Vagina (tissue), 2 donors: ENCODE measurements around the gene CCDC148. TPM values are rescaled to one million over a fixed set of nuclear protein-coding genes. Genes with fewer than 3 reads are reported as not detected.
"Not testable (repeated sequence)": the region's sequence is repeated elsewhere in the genome, so short reads cannot be mapped to it uniquely, and the experiment has no call there.

Experiments
- DNase-seq, 2 donors: peaks; one replicate each; pipeline ENCODE4 v3.0.0-alpha.2; 2017; ENCODE audit errors: extremely low spot score in 2 of 2
- H3K27ac ChIP-seq: fragments of 200-600 bp; sonication (generic); one replicate; pipeline ENCODE4 v1.5.1; 2019
- H3K27me3 ChIP-seq: fragments of 200-600 bp; sonication (generic); one replicate; pipeline ENCODE4 v1.5.1; 2019
- H3K36me3 ChIP-seq, 2 donors: fragments of 200-600 bp; sonication (generic); one replicate each; pipeline ENCODE4 v1.5.1; 2017 to 2019
- H3K4me1 ChIP-seq: fragments of 200-600 bp; sonication (generic); one replicate; pipeline ENCODE4 v1.5.1; 2019
- H3K4me3 ChIP-seq, 2 donors: fragments of 200-600 bp; sonication (generic); 1 replicate in 1 of 2; 2 replicates in 1 of 2; pipeline ENCODE4 v1.5.1; 2016 to 2019
- H3K9me3 ChIP-seq: fragments of 200-600 bp; sonication (generic); one replicate; pipeline ENCODE4 v1.5.1; 2019
- POLR2A ChIP-seq, 2 donors: fragments of 450-650 bp; IDR thresholded peaks; one replicate each; pipeline ENCODE4 v1.6.1; 2017; ENCODE audit warnings: antibody characterized with exemption in 2 of 2, mild to moderate bottlenecking in 2 of 2, moderate library complexity in 2 of 2
- POLR2AphosphoS5 ChIP-seq, 2 donors: sonication (generic); formaldehyde crosslinking; IDR thresholded peaks; one replicate each; pipeline ENCODE4 v1.9.0; 2017; ENCODE audit warnings: antibody characterized with exemption in 2 of 2, mild to moderate bottlenecking in 2 of 2, low read depth in 1 of 2; ENCODE audit not compliant: insufficient read depth in 1 of 2
- intact Hi-C: fragments of 100-400 bp; cut with DNase I; formaldehyde crosslinking; loops from one replicate; pipeline ENCODE4 v1.15.1; 2023
- total RNA-seq: library from RNA; depleted of rRNA; stranded (reverse); fragments of >200 nt; gene quantifications from one replicate; pipeline ENCODE4 v1.2.3, GENCODE V29; 2016
- TF ChIP-seq, protein P1 (sequence below), 3 experiments: fragments of 450-650 bp in 2 of 3; fragments of 200-600 bp in 1 of 3; sonication (generic) in 1 of 3; IDR thresholded peaks; one replicate each; pipeline ENCODE4 v1.5.1; 2017 to 2019; ENCODE audit warnings: antibody characterized with exemption in 3 of 3, mild to moderate bottlenecking in 2 of 3, moderate library complexity in 2 of 3

The CCDC148 gene
- total RNA-seq, 1 donor from 2014 or later: not detected

DNA sequence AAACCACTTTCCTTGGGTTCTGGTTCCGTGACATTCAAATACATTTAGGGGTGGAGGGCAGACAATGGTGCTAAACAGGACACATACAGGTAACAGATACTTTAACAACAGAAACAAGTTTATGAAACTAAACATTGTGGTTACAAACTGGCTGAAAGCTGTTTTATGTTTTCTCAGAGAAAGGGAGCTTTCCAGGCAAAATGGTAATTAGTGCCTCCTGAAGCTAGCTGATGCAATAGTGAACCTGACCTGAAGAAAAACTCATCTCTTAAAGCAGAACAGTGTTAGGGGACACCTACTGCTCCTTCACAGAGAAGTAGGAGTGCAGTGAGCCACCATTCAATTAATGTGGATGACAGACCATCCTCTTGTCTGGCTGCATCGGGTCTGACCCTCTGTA lies 138.9 kb downstream of the CCDC148 start:
- H3K4me1 ChIP-seq: no peaks in the 10 kb centered on the region
- DNase-seq: no peak
- TF ChIP-seq POLR2AphosphoS5 (IDR thresholded peaks at IDR 0.05; ENCODE audit: insufficient read depth in 1 of 2, low read depth in 1 of 2) (no peak), POLR2A (IDR thresholded peaks at IDR 0.05) (no peak)
- TF ChIP-seq, protein P1, sequence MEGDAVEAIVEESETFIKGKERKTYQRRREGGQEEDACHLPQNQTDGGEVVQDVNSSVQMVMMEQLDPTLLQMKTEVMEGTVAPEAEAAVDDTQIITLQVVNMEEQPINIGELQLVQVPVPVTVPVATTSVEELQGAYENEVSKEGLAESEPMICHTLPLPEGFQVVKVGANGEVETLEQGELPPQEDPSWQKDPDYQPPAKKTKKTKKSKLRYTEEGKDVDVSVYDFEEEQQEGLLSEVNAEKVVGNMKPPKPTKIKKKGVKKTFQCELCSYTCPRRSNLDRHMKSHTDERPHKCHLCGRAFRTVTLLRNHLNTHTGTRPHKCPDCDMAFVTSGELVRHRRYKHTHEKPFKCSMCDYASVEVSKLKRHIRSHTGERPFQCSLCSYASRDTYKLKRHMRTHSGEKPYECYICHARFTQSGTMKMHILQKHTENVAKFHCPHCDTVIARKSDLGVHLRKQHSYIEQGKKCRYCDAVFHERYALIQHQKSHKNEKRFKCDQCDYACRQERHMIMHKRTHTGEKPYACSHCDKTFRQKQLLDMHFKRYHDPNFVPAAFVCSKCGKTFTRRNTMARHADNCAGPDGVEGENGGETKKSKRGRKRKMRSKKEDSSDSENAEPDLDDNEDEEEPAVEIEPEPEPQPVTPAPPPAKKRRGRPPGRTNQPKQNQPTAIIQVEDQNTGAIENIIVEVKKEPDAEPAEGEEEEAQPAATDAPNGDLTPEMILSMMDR (IDR thresholded peaks at IDR 0.05): no peak
- intact Hi-C loops: no loop called here
- H3K9me3 ChIP-seq: no peaks in the 10 kb centered on the region
- no peak overlapping the region for H3K4me3 ChIP-seq
- no peaks in the 10 kb centered on the region for H3K36me3 ChIP-seq
- no peaks in the 10 kb centered on the region for H3K27me3 ChIP-seq
- no peak overlapping the region for H3K27ac ChIP-seq

DNA sequence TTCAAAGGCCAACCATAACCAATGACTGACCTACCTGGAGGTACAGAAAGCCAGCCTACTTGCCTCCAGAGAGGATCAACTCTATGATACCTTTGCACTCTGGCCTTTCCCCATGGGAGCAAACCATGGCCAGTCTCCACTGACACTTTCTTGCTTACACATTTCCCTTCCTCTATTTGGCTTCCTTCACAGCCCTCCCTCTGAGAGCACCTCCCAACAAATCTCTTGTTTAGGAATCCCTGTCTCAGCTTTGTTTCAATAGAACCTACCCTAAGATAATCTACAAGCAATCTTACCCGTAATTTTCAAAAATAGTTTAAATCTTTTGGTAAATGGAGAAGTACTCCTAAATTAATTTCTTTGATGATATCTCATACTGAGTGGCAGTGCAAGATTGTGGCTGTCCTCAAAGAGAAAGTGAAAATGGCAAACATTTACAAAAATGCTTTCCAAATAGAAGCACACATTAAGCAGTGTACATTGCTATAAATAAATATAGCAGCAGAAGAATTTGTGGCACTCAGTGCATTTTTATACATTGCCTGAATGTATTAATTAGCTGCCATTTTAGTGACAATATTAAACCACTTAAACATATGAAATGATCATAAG lies 140.6 kb downstream of the CCDC148 start:
- Histone ChIP-seq H3K4me3 (no peak overlapping the region), H3K4me1 (no peaks in the 10 kb centered on the region), H3K27ac (no peak overlapping the region), H3K27me3 (no peaks in the 10 kb centered on the region), H3K9me3 (no peaks in the 10 kb centered on the region), H3K36me3 (no peaks in the 10 kb centered on the region)
- TF ChIP-seq POLR2AphosphoS5 (IDR thresholded peaks at IDR 0.05; ENCODE audit: insufficient read depth in 1 of 2, low read depth in 1 of 2) (no peak), POLR2A (IDR thresholded peaks at IDR 0.05) (no peak)
- TF ChIP-seq, protein P1 (IDR thresholded peaks at IDR 0.05): no peak
- DNase-seq: no peak
- intact Hi-C loops: no loop called here

DNA sequence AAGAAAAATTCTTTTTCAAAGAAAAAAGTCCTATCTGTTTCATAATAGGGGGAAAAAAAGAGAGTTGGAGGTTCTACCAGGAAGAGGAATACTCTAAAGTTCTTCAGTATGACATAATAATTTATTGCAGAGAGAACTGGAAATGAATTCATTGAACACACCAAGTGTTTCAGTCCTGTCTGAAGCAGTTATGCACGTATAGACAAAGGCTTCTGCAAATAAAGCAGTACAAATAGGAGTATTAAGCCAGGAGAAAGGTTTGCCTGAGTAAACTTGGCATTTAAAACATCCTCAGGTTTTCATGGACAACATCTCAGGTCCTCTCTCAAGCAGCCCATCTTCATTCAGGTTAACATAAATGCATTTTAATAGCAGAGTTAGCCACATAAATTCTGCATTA lies 141.6 kb downstream of the CCDC148 start:
- no peaks in the 10 kb centered on the region for H3K4me1 ChIP-seq
- no peak overlapping the region for H3K27ac ChIP-seq
- no peaks in the 10 kb centered on the region for H3K9me3 ChIP-seq
- DNase-seq: no peak
- TF ChIP-seq POLR2A (IDR thresholded peaks at IDR 0.05) (no peak), POLR2AphosphoS5 (IDR thresholded peaks at IDR 0.05; ENCODE audit: insufficient read depth in 1 of 2, low read depth in 1 of 2) (no peak)
- TF ChIP-seq, protein P1 (IDR thresholded peaks at IDR 0.05): no peak
- H3K27me3 ChIP-seq: no peaks in the 10 kb centered on the region
- H3K4me3 ChIP-seq: no peak overlapping the region
- intact Hi-C loops: no loop called here
- no peaks in the 10 kb centered on the region for H3K36me3 ChIP-seq

DNA sequence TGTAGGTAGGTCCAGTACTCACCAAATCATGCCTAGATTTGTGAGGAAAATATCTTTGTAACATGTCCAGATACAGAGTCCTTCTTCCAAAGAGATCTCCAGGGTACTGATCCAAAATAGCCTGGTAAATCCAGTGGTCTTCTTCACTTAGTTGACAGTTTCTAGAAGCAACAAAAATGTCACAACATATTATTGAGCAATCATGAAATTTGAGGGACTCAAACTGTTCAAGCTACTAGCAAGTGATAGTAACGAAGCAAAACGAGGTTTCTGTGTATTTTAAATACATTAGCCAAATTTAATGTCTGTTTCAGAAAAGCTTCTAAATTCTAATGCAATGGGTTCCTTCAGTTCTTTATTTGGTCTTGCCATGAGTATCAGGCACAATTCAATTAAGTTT lies 142.8 kb downstream of the CCDC148 start:
- TF ChIP-seq, protein P1 (IDR thresholded peaks at IDR 0.05): no peak
- TF ChIP-seq POLR2AphosphoS5 (IDR thresholded peaks at IDR 0.05; ENCODE audit: insufficient read depth in 1 of 2, low read depth in 1 of 2) (no peak), POLR2A (IDR thresholded peaks at IDR 0.05) (no peak)
- no peak overlapping the region for H3K4me3 ChIP-seq
- H3K27ac ChIP-seq: no peak overlapping the region
- no peaks in the 10 kb centered on the region for H3K36me3 ChIP-seq
- no peaks in the 10 kb centered on the region for H3K4me1 ChIP-seq
- no peak for DNase-seq
- intact Hi-C loops: no loop called here
- H3K27me3 ChIP-seq: no peaks in the 10 kb centered on the region
- H3K9me3 ChIP-seq: no peaks in the 10 kb centered on the region

DNA sequence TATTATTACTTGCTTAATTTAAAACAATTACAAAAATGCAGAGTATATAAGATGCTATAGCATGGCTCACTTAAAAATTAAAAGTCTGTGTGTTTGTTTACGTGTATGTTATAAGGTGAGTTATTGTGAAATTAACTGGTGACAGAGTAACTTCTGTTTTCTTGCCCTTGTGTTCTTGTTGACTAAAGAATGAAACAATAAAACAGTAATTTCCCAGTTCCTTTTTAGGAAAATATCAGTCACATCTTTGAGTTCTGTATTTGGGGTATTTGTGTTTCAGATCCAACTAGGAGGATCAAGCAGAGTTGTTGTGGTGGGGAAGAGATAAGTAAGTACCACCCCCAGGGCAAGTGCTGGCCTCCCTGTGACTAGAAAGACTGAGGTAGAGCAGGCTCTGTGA lies 143.6 kb downstream of the CCDC148 start:
- DNase-seq: no peak
- H3K9me3 ChIP-seq: no peaks in the 10 kb centered on the region
- no peaks in the 10 kb centered on the region for H3K27me3 ChIP-seq
- TF ChIP-seq POLR2A (IDR thresholded peaks at IDR 0.05) (no peak), POLR2AphosphoS5 (IDR thresholded peaks at IDR 0.05; ENCODE audit: insufficient read depth in 1 of 2, low read depth in 1 of 2) (no peak)
- TF ChIP-seq, protein P1 (IDR thresholded peaks at IDR 0.05): no peak
- intact Hi-C loops: no loop called here
- H3K4me1 ChIP-seq: no peaks in the 10 kb centered on the region
- H3K36me3 ChIP-seq: no peaks in the 10 kb centered on the region
- no peak overlapping the region for H3K27ac ChIP-seq
- no peak overlapping the region for H3K4me3 ChIP-seq

DNA sequence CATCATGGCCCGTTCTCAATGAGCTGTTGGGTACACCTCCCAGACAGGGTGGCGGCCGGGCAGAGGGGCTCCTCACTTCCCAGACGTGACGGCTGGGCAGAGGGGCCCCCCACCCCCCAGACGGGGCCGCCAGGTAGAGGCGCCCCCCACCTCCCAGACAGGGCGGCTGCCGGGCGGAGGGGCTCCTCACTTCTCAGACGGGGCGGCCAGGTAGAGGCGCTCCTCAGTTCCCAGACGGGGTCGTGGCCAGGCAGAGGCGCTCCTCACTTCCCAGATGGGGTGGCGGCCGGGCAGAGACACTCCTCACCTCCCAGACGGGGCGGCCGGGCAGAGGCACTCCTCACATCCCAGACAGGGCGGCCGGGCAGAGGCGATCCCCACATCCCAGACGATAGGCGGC lies 146.1 kb downstream of the CCDC148 start:
- H3K9me3 ChIP-seq, H3K36me3 ChIP-seq, H3K27ac ChIP-seq, intact Hi-C loops, H3K27me3 ChIP-seq, H3K4me1 ChIP-seq, DNase-seq, H3K4me3 ChIP-seq: not testable (repeated sequence)
